ENCODE results near the gene PIEZO2.
"Not testable (repeated sequence)": the region's sequence is repeated elsewhere in the genome, so short reads cannot be mapped to it uniquely, and the experiment has no call there.

PIEZO2 gene

DNA sequence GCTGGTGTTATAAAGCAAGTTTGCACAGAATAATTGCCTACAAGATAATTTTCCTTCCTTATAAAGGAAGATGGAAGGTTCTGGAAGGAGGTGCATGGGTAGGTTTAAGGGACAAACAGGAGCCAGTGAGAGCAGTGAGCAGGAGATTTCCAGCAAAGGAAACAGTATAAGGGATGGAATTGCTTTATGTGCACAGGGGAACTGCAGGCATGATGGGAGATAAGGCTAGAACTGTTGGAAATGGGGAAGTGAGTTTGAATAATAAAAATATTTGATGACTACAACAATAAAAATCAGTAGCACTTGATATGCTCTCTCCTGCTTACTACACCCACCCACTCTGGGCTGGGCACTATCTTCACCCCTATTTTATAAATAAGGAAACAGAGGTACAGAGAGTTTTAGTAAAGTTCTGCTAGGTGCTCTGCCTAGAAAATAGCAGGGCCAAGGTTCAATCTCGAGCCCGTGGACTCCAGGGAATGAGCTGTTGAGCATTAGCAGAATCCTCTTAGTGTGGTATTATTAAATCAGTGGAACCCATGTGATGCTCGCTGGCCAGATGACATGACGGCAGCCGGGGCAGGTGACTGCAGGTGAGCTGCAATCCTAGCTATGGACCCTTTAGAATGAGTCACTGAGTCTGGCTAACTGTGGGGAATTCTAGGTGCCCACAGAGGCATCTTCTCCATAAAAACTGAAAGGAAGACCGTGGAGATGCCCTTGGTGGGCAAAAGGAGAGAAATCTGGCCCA lies 302.5 kb downstream of the PIEZO2 start:
- in situ Hi-C loops (cut with MboI; ENCODE audit: low pct_unique_long_range_greater_than_20kb, low sequenced_read_pairs), result no loop called here
- DNase-seq, result no peak

DNA sequence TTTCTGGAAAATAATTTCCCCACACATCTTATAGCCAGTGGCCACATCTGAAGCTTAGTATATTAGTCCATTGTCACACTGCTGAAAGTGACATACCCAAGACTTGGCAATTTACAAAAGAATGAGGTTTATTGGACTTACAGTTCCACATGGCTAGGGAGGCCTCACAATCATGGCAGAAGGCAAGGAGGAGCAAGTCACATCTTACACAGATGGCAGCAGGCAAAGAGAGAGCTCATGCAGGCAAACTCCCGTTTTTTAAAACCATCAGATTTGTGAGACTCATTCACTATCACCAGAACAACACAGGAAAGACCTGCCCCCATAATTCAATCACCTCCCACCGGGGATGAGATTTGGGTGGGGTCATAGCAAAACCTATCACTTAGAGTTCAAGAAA lies 303.3 kb downstream of the PIEZO2 start:
- DNase-seq; in situ Hi-C loops (cut with MboI; ENCODE audit: low pct_unique_long_range_greater_than_20kb, low sequenced_read_pairs): not testable (repeated sequence)

DNA sequence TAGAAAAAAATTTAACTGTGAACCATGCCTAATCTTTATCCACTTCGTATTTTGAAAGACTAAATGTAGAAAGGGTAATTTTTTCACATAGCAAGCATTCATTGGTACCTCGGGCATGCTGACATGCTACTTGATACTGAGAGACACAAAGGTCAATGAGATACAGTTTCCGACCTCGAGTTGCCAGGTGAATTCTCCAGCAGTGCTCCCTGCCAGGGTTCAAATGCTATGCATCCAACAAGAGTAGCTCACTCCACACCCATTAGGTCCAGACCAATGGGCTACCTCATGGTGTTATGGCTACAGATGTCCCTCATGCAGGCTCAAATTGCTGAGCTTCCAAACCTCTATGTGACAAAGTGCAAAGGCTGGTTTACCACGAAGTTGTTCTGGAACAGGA lies 305.8 kb downstream of the PIEZO2 start:
- no peak for DNase-seq
- in situ Hi-C loops (cut with MboI; ENCODE audit: low pct_unique_long_range_greater_than_20kb, low sequenced_read_pairs), result no loop called here

DNA sequence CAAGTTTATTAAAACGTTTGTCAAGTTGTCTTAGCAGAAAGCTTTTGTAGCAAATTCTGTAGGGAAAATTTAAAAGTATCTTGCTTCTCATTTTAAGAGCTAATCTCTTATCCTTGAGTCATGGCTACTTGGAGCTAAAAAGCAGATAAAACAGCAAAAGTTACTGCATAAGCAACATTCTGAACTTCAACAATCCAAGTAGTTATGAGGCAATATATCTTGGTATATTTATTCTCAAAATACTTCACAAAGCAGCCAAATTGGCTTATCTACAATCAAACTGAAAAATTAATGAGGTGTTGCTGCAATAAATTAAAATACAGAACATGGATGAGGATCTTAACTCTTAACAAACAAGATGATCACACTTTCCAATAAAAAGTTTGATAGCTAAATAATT lies 306.5 kb downstream of the PIEZO2 start:
- no peak for DNase-seq
- in situ Hi-C loops (cut with MboI; ENCODE audit: low pct_unique_long_range_greater_than_20kb, low sequenced_read_pairs), result no loop called here

DNA sequence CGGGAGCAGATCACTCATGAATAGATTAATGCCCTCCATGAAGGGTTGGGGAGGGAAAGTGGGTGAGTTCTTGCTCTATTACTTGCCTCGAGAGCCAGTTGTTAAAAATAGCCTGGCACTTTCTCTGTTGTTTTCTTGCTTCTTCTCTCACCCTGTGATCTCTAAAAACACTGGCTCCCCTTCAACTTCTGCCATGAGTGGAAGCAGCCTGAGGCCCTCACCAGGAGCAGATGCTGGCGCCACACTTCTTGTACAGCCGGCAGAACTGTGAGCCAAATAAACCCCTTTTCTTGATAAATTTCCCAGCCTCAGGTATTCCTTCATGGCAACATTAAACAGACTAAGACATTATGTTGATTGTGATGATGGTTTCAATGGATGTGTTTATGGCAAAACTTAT lies 307.0 kb downstream of the PIEZO2 start:
- no peak for DNase-seq
- in situ Hi-C loops (cut with MboI; ENCODE audit: low pct_unique_long_range_greater_than_20kb, low sequenced_read_pairs), result no loop called here

DNA sequence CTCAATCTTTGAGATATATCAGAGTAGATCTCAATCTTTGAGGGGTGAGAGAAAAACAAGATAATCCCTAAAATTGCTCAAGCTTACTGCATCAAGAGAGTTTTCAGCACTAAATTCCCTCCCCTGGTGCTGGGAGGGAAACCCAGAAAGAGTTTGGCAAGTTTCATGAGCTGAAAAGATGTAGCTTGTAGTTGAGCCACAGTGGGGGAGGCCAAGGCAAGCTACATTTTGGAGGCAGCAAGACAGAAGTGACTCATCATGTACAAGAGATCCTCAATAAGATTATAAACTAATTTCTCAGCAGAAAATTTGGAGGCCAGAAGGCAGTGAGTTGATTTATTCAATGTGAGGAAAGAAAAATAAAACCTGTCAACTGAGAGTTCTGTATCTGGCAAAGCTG lies 308.2 kb downstream of the PIEZO2 start:
- in situ Hi-C loops (cut with MboI; ENCODE audit: low pct_unique_long_range_greater_than_20kb, low sequenced_read_pairs), result no loop called here
- no peak for DNase-seq

DNA sequence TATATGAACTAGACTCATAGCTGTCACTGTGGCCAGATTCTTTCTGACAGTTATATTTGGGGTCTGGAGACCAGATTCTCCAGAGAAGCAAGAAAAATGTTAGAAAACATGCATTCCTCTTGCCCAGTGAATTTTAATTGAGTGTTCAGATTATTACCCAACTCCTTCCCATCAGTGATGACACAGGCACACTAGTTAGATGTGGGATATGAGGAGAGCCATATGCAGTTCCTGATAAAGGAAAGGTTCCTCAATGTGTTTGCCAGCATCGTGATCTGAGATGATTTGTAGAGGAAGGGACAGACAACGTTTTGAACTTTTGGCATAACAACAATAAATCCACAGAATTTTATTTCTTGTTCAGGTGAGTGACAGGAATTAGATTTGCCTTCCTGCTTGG lies 308.6 kb downstream of the PIEZO2 start:
- in situ Hi-C loops (cut with MboI; ENCODE audit: low pct_unique_long_range_greater_than_20kb, low sequenced_read_pairs), result no loop called here

DNA sequence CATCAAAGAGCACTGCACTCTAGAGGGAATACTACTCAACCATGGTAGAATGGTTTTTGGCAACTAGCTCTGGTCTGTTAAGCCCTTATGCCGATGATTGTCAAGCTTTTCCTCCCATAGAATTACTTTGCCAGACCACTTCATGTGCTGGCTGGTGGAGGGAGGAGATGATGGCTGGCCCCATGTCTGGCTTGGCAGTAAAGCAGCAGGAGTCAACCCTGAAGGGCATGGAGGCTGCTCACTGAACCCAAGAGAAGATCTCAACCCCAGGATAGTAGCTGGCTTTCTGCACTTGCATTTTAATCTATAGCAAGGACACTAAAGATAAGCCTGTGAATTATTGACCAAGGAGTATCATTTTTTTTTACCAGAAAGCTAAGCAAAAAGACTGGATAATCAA lies 309.9 kb downstream of the PIEZO2 start:
- in situ Hi-C loops (cut with MboI; ENCODE audit: low pct_unique_long_range_greater_than_20kb, low sequenced_read_pairs), result no loop called here
- DNase-seq, result no peak

More for the DNA sequence above, 308.6 kb downstream of the PIEZO2 start:
- DNase-seq, result no peak

DNA sequence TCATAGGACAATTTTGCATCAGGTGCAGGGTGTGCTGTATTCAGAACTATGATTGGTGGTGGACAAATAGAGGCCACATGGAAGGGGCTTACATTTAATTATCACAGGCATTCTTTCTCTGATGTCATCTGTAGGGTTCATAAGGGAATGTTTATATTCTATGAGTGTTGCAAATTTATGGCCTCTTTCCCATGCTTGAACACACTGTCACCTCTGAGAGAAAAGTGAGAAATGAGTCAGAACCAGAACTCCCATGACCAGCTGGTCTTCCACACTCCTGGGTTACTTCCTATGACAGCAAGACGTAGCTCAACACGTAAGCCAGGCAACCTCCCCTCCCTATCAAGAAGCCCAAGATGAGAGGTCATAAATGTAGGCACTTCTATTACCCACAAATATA lies 310.8 kb downstream of the PIEZO2 start:
- no peak for DNase-seq
- in situ Hi-C loops (cut with MboI; ENCODE audit: low pct_unique_long_range_greater_than_20kb, low sequenced_read_pairs), result no loop called here

DNA sequence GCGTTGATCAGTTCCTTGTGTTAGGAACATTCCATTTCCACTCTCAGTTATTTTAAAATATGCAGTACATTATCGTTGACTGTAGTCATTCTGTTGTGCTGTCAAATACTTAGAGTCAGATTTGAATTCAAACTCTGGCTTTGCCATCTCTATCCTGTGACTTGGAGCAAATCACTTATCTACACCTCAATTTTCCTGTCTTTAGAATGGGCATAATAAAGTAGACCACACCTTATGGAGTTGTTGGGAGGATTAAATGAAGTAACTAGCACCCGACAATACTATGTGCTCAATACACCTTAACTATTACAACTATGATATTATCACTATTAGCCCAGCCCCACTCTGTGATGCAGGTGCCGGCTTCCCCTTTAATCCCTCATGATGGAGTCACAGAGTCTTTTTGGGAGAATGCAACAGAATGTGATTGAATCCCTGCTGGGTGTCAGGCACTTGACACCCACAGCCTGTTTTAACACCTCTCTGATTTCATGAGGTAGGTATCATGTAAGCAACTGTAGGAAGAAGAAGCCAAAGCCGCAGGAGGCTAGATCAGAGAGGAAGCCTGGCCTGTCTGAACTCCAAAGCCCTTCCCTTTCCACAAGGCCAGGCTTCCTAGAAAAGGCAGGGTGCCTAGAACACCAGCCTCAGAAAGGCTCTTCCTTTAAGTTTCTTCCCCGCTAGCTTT lies 315.1 kb downstream of the PIEZO2 start:
- DNase-seq, result no peak
- in situ Hi-C loops (cut with MboI; ENCODE audit: low pct_unique_long_range_greater_than_20kb, low sequenced_read_pairs), result no loop called here

DNA sequence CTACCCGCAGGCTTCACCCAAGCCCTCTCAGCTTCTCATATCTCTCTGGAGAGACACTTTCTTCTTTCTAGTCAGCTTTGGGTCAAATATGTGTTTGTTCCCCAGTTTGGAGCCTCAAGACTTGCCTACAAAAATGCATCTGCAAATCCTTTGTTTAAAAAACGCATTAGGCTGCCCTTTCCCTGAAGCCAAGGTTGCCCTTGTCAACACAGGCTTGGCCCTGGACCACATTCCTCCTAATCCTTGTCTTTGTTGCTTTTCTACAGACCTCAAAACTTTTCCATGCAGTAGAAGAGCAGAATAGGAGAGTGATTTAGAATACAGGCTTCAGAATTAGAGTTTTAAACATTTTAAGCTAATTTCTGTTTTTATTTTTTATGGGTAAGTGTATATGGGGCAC lies 315.7 kb downstream of the PIEZO2 start:
- in situ Hi-C loops (cut with MboI; ENCODE audit: low pct_unique_long_range_greater_than_20kb, low sequenced_read_pairs), result no loop called here
- DNase-seq, result no peak

DNA sequence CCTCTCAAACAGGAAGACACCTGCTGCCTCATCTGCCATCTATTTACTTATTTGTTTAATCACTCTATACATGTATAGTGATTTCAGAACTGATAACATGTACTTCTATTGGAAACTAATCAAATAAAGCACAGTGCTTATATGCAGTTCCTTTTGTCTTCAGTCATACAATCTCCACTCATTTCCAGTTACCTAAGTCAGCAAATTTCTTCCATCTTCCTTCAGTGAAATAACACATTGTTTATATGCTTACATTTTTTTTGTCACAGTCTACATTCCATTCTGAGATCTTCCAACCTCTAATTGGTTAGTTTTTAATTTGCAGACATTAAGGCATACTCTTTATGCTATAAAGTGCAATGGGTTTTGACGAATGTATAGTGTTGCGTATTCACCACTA lies 323.0 kb downstream of the PIEZO2 start:
- DNase-seq, result no peak
- in situ Hi-C loops (cut with MboI; ENCODE audit: low pct_unique_long_range_greater_than_20kb, low sequenced_read_pairs), result no loop called here

DNA sequence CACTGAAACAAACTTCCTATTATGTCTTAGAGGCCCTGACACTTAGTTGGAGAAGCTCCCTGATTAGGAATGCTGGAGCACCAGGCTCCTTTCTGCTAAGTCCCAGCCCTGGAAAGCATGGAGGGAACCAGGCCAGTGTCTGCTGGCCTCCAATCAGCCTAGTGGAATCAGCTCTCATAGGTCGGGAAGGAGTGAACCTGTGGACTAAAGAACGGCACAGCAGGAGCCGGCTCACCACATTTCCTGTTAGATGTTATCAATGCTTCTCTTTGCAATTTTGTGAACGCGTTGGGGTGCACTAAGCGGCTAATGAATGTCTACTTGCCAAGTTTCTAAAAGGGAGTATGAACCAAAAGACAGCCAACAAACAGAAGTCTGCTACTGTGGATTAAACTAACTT lies 326.9 kb downstream of the PIEZO2 start:
- in situ Hi-C loops (cut with MboI; ENCODE audit: low pct_unique_long_range_greater_than_20kb, low sequenced_read_pairs), result no loop called here
- peak; percentile 78 for DNase-seq

DNA sequence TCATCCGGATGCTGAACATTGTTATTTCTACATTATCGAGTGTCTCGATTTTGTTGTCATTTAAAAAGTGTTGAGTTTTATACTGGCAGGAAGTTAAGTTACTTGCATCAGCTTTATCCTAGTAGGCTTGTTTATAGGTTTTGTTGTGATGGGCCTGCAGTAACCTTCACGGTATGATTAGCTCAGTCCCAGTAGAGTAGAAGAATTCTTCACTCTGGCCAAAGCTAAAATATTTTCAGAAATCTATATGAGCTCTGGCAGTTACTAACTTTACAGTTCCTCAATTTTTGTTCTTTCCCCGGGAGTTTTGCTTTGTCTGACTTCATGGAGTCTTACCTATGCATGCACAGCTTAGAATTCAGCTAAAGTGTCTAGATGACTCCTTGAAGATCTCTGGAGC lies 328.7 kb downstream of the PIEZO2 start:
- in situ Hi-C loops (cut with MboI; ENCODE audit: low pct_unique_long_range_greater_than_20kb, low sequenced_read_pairs), result no loop called here

DNA sequence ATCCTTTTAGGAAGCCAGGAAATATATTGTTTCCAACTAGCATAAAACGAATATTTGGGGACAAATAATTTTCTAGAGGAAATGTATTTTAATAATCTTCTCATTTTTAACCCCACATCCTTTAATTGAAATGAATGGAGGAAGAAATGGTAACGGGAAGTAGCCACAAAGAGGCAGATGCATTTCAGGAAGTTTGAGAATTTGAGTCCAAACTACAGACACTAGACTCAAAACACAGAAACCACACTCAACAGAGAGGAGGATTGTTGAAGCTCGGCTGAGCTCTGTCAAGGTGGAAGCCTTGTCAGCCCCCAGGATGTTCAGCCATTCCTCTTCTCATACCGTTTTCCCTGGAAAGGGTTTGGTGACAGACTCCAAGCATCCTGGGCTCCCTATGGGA lies 335.0 kb downstream of the PIEZO2 start:
- in situ Hi-C loops (cut with MboI; ENCODE audit: low pct_unique_long_range_greater_than_20kb, low sequenced_read_pairs), result no loop called here
- DNase-seq, result no peak

More for the DNA sequence above, 328.7 kb downstream of the PIEZO2 start:
- no peak for DNase-seq

DNA sequence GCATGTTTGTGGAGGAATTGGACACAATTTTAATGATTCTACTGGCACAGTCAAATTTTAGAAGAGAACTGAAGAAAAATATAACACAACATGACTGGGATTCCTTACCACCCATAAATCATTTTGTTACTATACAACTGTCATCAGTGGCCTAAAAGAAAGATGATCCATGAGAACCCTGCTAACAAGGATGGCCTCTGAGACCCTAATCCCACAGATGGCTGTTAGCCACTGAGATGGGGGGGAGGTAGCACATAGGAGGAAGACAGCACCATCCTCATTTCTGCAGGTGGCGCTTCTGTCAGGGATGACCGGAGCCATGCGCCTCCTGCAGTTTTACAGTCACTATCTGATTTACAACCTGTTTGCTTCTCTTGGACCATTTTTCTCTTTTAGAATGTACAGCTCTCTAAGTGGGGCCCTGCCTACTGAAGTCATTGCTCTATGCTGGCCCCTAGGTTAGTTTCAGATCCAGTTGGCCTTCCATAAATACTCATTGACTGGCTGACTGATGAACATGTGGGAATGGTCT lies 343.7 kb downstream of the PIEZO2 start:
- DNase-seq, result no peak
- in situ Hi-C loops (cut with MboI; ENCODE audit: low pct_unique_long_range_greater_than_20kb, low sequenced_read_pairs), result no loop called here

DNA sequence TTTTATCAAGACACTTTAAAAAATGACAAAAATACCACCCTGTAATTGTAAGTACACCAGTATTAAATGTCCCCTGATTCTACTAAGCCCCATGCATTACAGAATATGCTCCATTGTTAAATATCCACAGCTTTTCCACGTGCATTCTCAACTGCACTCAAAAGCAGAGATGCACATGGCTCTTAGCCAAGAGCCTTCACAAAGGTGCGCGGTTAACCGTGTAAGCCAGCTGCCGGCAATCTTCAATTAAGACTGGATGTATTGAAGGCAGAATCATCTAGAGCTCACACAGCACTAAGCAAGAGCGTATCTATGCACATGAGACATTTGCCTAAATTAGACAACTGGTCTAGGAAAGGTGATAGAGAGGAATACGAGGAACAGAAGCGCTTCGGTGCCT lies 345.2 kb downstream of the PIEZO2 start:
- in situ Hi-C loops (cut with MboI; ENCODE audit: low pct_unique_long_range_greater_than_20kb, low sequenced_read_pairs), result no loop called here
- DNase-seq, result no peak

DNA sequence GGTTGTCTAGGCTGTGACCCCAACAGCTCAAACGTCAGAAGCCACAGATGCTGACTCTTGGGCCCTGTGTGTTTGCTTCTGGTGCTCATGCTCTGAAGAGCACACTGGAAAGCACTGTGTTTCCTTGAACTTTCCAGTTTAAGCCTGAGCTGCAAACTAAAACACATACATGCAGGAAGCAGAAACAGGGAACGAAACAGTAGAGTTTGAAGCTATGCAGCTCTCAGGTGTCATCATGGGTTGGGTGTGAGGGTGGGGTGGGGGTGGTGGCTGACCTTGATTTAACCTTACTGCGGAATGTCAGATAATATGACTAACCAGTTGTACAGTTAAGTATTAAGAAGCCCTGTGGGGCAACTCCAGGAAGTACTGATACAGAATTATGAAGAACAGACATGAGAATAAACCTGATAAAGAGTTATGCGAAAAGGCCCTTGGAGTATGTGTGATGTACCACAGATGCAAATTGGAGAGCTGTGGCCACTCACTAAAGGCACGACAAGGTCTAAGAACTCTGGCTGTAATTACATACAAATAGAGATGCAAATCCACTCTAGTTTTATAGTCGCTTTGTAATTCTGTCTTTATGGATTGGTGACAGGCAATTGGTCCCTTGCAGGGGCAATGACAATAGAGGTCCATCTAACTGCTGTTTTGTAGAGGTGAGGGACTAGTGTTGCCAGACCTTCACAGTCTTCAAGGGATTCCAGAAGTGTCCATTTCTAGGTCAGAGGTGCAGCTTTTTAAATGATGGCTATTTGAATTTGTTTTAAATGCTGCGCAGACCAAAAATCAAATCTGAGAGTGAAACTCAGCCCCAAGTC lies 350.4 kb downstream of the PIEZO2 start:
- DNase-seq, result no peak
- in situ Hi-C loops (cut with MboI; ENCODE audit: low pct_unique_long_range_greater_than_20kb, low sequenced_read_pairs), result no loop called here

DNA sequence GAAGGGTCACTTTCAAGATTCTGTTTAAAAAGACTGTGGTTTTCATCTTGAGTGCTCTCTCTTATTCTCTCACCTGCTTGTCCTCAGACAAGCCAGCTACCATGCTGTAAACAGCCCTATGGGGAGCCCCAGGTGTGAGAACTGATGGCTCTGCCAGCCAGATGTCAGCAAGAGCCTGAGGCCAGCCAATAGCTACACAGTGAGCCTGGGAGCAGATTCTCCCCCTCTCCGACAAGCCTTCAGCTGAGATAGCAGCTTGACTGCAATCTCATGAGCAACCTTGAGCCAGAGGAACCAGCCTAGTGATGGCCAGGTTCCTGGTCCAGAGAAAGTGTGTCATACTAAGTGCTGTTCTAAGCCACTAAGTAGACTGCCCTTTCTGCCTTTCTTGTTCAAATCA lies 351.5 kb downstream of the PIEZO2 start:
- DNase-seq, result no peak
- in situ Hi-C loops (cut with MboI; ENCODE audit: low pct_unique_long_range_greater_than_20kb, low sequenced_read_pairs), result no loop called here

DNA sequence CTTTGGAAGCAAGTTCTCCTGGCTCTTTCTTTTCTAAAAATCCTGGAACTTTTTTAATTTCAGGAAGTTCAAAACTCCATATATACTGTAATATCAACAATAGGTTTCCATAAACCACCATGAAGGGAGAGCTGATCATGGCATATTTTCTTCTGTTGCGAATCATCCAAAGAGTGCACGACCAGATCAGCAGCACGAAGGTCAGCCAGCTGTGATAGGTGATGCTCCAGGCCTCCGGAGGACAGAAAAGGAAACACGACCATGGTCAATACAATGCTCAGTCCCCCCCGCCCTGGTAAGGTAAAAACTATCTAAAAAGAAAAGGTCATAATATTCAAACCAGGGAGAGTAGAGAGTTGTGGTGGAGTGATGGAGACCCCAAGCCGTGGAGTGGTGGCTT lies 354.6 kb downstream of the PIEZO2 start:
- DNase-seq, result no peak
- in situ Hi-C loops (cut with MboI; ENCODE audit: low pct_unique_long_range_greater_than_20kb, low sequenced_read_pairs), result no loop called here

Data from KBM-7 (cell line).